GM23248 (cell line): ENCODE measurements around the gene EMILIN1. TPM values are rescaled to one million over a fixed set of nuclear protein-coding genes. Genes with fewer than 3 reads are reported as not detected.
A peak's percentile ranks its signal among the peaks of the same experiment; 100 is the strongest.

Experiments
- DNase-seq: peaks from one replicate; pipeline ENCODE4 v3.0.0-alpha.2; 2015
- H2AFZ ChIP-seq: fragments of 200-600 bp; sonication (generic); 2 replicates; pipeline ENCODE4 v1.6.1; 2016; ENCODE audit warnings: antibody characterized with exemption
- H3F3A ChIP-seq: fragments of 200-600 bp; sonication (generic); 2 replicates; pipeline ENCODE4 v1.6.1; 2016; ENCODE audit warnings: mild to moderate bottlenecking, antibody characterized with exemption, mixed run types; ENCODE audit not compliant: insufficient read depth
- H3K27ac ChIP-seq: fragments of 200-600 bp; sonication (generic); 2 replicates; pipeline ENCODE4 v1.5.1; 2016; ENCODE audit warnings: mild to moderate bottlenecking
- H3K27me3 ChIP-seq: fragments of 200-600 bp; sonication (generic); replicated peaks from 2 replicates; pipeline ENCODE4 v1.6.1; 2016; ENCODE audit warnings: mild to moderate bottlenecking; ENCODE audit not compliant: insufficient read depth
- H3K36me3 ChIP-seq: fragments of 200-600 bp; sonication (generic); 2 replicates; pipeline ENCODE4 v1.6.1; 2016; ENCODE audit warnings: low read depth, mild to moderate bottlenecking
- H3K4me1 ChIP-seq: fragments of 200-600 bp; sonication (generic); 2 replicates; pipeline ENCODE4 v1.6.1; 2016; ENCODE audit warnings: mild to moderate bottlenecking; ENCODE audit not compliant: insufficient read depth
- H3K4me2 ChIP-seq: fragments of 200-600 bp; sonication (generic); one replicate; pipeline ENCODE4 v1.6.1; 2016; ENCODE audit warnings: mild to moderate bottlenecking; ENCODE audit not compliant: unreplicated experiment
- H3K4me3 ChIP-seq: fragments of 200-600 bp; sonication (generic); 2 replicates; pipeline ENCODE4 v1.5.1; 2016; ENCODE audit warnings: mild to moderate bottlenecking
- H3K79me2 ChIP-seq: fragments of 200-600 bp; sonication (generic); 2 replicates; pipeline ENCODE4 v1.6.1; 2016; ENCODE audit warnings: mild to moderate bottlenecking; ENCODE audit not compliant: insufficient read depth
- H3K9ac ChIP-seq: fragments of 200-600 bp; sonication (generic); 2 replicates; pipeline ENCODE4 v1.6.1; 2016; ENCODE audit warnings: mild to moderate bottlenecking
- H3K9me2 ChIP-seq: fragments of 200-600 bp; sonication (generic); 2 replicates; pipeline ENCODE4 v1.6.1; 2016; ENCODE audit warnings: mixed run types, mild to moderate bottlenecking, moderate library complexity; ENCODE audit not compliant: insufficient read depth
- H3K9me3 ChIP-seq: fragments of 200-600 bp; sonication (generic); one replicate; pipeline ENCODE4 v1.6.1; 2017; ENCODE audit warnings: low read depth
- H4K20me1 ChIP-seq: fragments of 200-600 bp; sonication (generic); 2 replicates; pipeline ENCODE4 v1.6.0; 2016; ENCODE audit not compliant: insufficient read depth
- EZH2 ChIP-seq: fragments of 200-600 bp; sonication (generic); IDR thresholded peaks from 2 replicates; pipeline ENCODE4 v1.6.1; 2018; ENCODE audit warnings: antibody characterized with exemption, mild to moderate bottlenecking; ENCODE audit not compliant: insufficient read depth, poor library complexity, severe bottlenecking
- EZH2phosphoT487 ChIP-seq: fragments of 200-600 bp; sonication (generic); IDR thresholded peaks from 2 replicates; pipeline ENCODE4 v1.6.1; 2018; ENCODE audit warnings: antibody characterized with exemption, moderate library complexity, mild to moderate bottlenecking, low read depth; ENCODE audit not compliant: insufficient read depth
- WGBS, 2 experiments: methylation state at CpG; one replicate each; pipeline ENCODE4 v1.1.6; 2015 to 2017; ENCODE audit warnings: low lambda C conversion rate in 2 of 2, low coverage in 1 of 2; ENCODE audit errors: missing lambda C conversion rate in 2 of 2; 5-methylcytosine and 5-hydroxymethylcytosine counted together
- in situ Hi-C: fragments of 300-500 bp; cut with MboI; formaldehyde crosslinking; loops from 2 replicates; pipeline ENCODE4 v1.15.0; 2020
- polyA plus RNA-seq: library from polyadenylated mRNA; unstranded; fragments of >200 nt; fragmentation: Nextera tagmentation; extraction: Ambion mirVana; gene quantifications from 2 replicates; pipeline ENCODE4 v1.2.1, GENCODE V29; 2016
- total RNA-seq: library from RNA; depleted of rRNA; stranded (reverse); fragments of >200 nt; shearing (Covaris generic); gene quantifications from 2 replicates; pipeline ENCODE4 v1.2.3, GENCODE V29; 2014

EMILIN1 gene
- total and polyA plus RNA-seq, 2 experiments from 2014 or later, result 61.5 to 219 TPM

DNA sequence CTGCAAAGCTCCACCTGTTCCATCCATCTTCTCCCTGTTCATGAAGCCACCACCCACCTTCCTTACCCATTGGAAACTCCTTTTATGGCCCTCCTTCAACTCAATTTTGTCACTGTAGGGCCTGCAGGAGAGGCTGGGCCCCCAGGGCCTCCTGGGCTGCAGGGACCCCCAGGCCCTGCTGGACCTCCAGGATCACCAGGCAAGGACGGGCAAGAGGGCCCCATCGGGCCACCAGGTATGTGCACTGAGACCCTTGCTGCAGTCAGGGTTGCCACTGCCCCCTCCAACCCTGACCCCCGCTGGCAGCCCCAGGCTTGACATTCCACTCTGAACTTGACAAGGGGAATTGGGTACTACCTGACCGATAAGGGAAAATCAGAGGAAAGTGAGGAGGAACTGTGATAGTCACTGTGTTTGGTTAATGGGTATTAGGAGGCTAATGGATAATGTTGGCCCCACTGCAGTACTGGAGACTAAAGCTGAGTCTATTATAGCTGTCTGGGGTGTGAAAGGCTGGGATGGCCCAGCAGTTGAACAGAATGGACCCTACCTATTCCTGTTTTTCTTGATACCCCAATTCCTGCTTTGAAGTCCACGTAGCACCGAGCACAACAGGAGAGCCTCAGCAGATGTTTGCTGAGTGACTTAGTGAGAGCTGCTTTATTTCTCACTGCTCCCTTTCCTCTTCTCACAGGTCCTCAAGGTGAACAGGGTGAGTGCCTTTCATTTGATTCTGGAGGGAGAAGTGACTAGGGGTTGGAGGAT, 6.1 kb downstream of the EMILIN1 start:
- Histone ChIP-seq H3K9me3 (no peaks in the 10 kb centered on the region), H3K9me2 (no peaks in the 10 kb centered on the region), H3K79me2 (peaks cover 24% of the 10 kb centered on the region), H3K36me3 (no peaks in the 10 kb centered on the region), H3K4me2 (no peak overlapping the region), H3F3A (peaks cover 13% of the 10 kb centered on the region), H3K4me3 (no peak overlapping the region), H4K20me1 (no peaks in the 10 kb centered on the region), H3K9ac (no peak overlapping the region), H3K27ac (no peak overlapping the region), H3K27me3 (no peaks in the 10 kb centered on the region), H2AFZ (no peak overlapping the region), H3K4me1 (peaks cover 16% of the 10 kb centered on the region)
- TF ChIP-seq EZH2phosphoT487, result no peak
- TF ChIP-seq EZH2, result no peak
- no peak for DNase-seq
- 94 to 95% methylated on average over 6 of the region's 6 CpGs for WGBS, 2 experiments
- in situ Hi-C loops, result no loop called here

DNA sequence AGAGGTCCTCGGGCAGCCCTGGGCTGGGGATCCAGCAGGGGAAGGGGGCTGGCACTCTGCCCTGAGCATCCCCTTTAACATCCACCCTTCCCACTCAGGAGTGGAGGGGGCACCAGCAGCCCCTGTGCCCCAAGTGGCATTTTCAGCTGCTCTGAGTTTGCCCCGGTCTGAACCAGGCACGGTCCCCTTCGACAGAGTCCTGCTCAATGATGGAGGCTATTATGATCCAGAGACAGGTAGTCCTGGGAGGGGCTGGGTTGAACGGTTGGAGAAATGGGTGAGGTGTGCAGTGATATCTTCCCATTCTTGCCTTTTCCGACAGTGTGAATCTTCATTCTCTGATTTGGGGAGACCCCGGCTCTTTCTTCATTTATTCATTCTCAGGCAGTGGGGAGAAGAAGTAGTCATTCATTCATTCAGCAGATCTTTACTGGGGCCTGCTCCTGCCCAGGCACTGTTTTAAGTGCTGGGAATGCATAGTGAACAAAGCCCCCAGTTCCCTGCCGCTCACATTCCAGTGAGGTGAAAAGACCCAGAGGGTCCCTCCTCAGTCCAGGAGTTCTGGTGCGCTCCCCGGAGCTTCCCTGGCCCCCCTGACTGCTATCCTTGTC, 6.8 kb downstream of the EMILIN1 start:
- no peak overlapping the region for H2AFZ ChIP-seq
- no peaks in the 10 kb centered on the region for H3K36me3 ChIP-seq
- TF ChIP-seq EZH2, result no peak
- no peak for TF ChIP-seq EZH2phosphoT487
- in situ Hi-C loops, result no loop called here
- DNase-seq, result no peak
- no peaks in the 10 kb centered on the region for H4K20me1 ChIP-seq
- H3K27me3 ChIP-seq, result no peaks in the 10 kb centered on the region
- H3K9me2 ChIP-seq, result no peaks in the 10 kb centered on the region
- H3F3A ChIP-seq, result peaks cover 13% of the 10 kb centered on the region
- H3K4me1 ChIP-seq, result peaks cover 12% of the 10 kb centered on the region
- H3K4me3 ChIP-seq, result peak overlapping the region; percentile 73
- peak overlapping the region; percentile 74 for H3K9ac ChIP-seq
- H3K9me3 ChIP-seq, result no peaks in the 10 kb centered on the region
- 47% methylated on average over 10 of the region's 10 CpGs for WGBS, 2 experiments
- peaks cover 18% of the 10 kb centered on the region for H3K79me2 ChIP-seq
- peak overlapping the region; percentile 75 for H3K4me2 ChIP-seq
- peak overlapping the region; percentile 59 for H3K27ac ChIP-seq

DNA sequence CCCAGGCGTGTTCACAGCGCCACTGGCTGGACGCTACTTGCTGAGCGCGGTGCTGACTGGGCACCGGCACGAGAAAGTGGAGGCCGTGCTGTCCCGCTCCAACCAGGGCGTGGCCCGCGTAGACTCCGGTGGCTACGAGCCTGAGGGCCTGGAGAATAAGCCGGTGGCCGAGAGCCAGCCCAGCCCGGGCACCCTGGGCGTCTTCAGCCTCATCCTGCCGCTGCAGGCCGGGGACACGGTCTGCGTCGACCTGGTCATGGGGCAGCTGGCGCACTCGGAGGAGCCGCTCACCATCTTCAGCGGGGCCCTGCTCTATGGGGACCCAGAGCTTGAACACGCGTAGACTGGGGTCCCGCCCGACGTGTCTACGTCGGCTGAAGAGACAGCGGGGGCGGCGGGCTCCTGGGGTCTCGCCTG, 7.3 kb downstream of the EMILIN1 start:
- peaks cover 7% of the 10 kb centered on the region; the same call in 1 of the 2 replicates for H3K4me1 ChIP-seq

DNA sequence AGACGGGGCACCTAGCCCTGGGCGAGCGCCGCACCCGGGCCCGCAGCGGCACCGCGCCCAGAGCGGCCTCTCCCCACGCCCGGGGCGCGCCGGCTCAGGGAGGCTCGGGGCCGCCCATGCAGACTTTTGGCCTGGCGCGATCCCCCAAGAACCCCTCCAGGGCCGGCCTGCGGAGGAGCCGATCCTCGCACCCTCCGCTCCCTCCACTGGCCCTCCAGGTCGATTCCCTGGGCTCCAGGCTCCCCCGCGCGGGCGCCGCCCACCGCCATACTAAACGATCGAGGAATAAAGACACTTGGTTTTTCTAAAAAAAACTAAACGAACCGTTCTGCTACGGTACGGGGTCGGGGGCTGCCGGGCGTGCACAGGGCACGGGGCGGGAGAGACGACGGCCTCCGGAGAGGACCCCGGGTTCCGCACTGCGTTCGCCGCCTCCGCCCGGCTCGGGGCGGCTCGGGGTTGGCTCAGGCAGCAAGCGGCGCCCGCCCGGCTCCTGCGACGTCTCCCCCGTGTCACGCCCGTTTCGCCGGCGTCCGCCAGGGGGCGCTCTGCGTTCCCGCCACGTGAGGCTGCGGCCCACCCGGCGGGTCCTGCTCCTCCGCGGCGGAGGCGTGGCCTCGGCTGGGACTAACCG, 7.8 kb downstream of the EMILIN1 start:
- H3K27ac ChIP-seq, result peak overlapping the region; percentile 59
- H3K4me1 ChIP-seq, result 0 out of 2 replicates have a peak, but pooled peaks cover 4% of the 10 kb centered on the region
- 0 to 2% methylated on average over 45 to 77 of the region's 81 CpGs for WGBS, 2 experiments
- H2AFZ ChIP-seq, result peak overlapping the region; percentile 63
- peak overlapping the region; percentile 75 for H3K4me2 ChIP-seq
- H3K79me2 ChIP-seq, result peaks cover 10% of the 10 kb centered on the region
- no peaks in the 10 kb centered on the region for H3K36me3 ChIP-seq
- TF ChIP-seq EZH2phosphoT487 (no peak), EZH2 (no peak)
- peaks cover 13% of the 10 kb centered on the region for H3F3A ChIP-seq
- no peaks in the 10 kb centered on the region for H4K20me1 ChIP-seq
- peak overlapping the region; percentile 73 for H3K4me3 ChIP-seq
- no peaks in the 10 kb centered on the region for H3K27me3 ChIP-seq
- no peaks in the 10 kb centered on the region for H3K9me3 ChIP-seq
- no peaks in the 10 kb centered on the region for H3K9me2 ChIP-seq
- peak; percentile 95 for DNase-seq
- H3K9ac ChIP-seq, result peak overlapping the region; percentile 74
- in situ Hi-C loops, result no loop called here

More for the DNA sequence above, 7.3 kb downstream of the EMILIN1 start:
- TF ChIP-seq EZH2phosphoT487 (no peak), EZH2 (no peak)
- Histone ChIP-seq H3K4me2 (peak overlapping the region; percentile 75), H3K9me2 (no peaks in the 10 kb centered on the region), H2AFZ (peak overlapping the region; percentile 63), H3K27ac (peak overlapping the region; percentile 59), H3F3A (peaks cover 13% of the 10 kb centered on the region), H3K36me3 (no peaks in the 10 kb centered on the region), H3K27me3 (no peaks in the 10 kb centered on the region), H3K9me3 (no peaks in the 10 kb centered on the region), H3K4me3 (peak overlapping the region; percentile 73), H4K20me1 (no peaks in the 10 kb centered on the region), H3K9ac (peak overlapping the region; percentile 74), H3K79me2 (peaks cover 12% of the 10 kb centered on the region)
- in situ Hi-C loops, result no loop called here
- DNase-seq, result peak; percentile 87
- WGBS, 2 experiments, result 0 to 3% methylated on average over 23 to 28 of the region's 38 CpGs
